C4-2B (cell line): ENCODE results near the gene PZP.
"Not testable (repeated sequence)": the region's sequence is repeated elsewhere in the genome, so short reads cannot be mapped to it uniquely, and the experiment has no call there.

Source experiments
- H3K27ac ChIP-seq: fragments of 450-650 bp; 2 replicates; pipeline ENCODE4 v1.5.1; 2017
- CTCF ChIP-seq: fragments of 450-650 bp; conservative IDR thresholded peaks from 2 replicates; pipeline ENCODE4 v1.5.1; 2017; ENCODE audit warnings: mild to moderate bottlenecking
- ZFX ChIP-seq: fragments of 450-650 bp; IDR thresholded peaks from 2 replicates; pipeline ENCODE4 v1.6.1; 2017

The PZP gene

GRCh38 chr12:9208229-9208628 lies at the start of gene PZP:
Gene PZP, minus strand, starts transcription at chr12:9208395. Its CDS starts 54 bp downstream, at chr12:9208341.
- TF ChIP-seq CTCF = no peak
- no peak for TF ChIP-seq ZFX
- no peak within 1 kb of the TSS for H3K27ac ChIP-seq

GRCh38 chr12:9256758-9257405 lies 48.7 kb upstream of the PZP start:
- no peak for TF ChIP-seq CTCF
- TF ChIP-seq ZFX = no peak
- H3K27ac ChIP-seq = no peak overlapping the region

GRCh38 chr12:9256341-9256740 lies 48.1 kb upstream of the PZP start:
- TF ChIP-seq ZFX (no peak), CTCF (no peak)
- no peak overlapping the region for H3K27ac ChIP-seq

GRCh38 chr12:9255837-9256236 lies 47.6 kb upstream of the PZP start:
- H3K27ac ChIP-seq = no peak overlapping the region
- TF ChIP-seq ZFX (no peak), CTCF (no peak)

- TF ChIP-seq ZFX (no peak), CTCF (no peak)
- H3K27ac ChIP-seq = no peak overlapping the region
These were observed 45.3 kb upstream of the PZP start for GRCh38 chr12:9253464-9253863.

- H3K27ac ChIP-seq = not testable (repeated sequence)
These were observed 44.6 kb upstream of the PZP start for GRCh38 chr12:9252791-9253190.

GRCh38 chr12:9252256-9252655 lies 44.1 kb upstream of the PZP start:
- no peak for TF ChIP-seq ZFX
- TF ChIP-seq CTCF = no peak
- no peak overlapping the region for H3K27ac ChIP-seq

- no peak overlapping the region for H3K27ac ChIP-seq
- TF ChIP-seq CTCF (no peak), ZFX (no peak)
These were observed 40.2 kb upstream of the PZP start for GRCh38 chr12:9248435-9248834.
